BLaER1 (cell line): ENCODE data around the gene IL1R2.

Experiments used
- H3K27ac ChIP-seq: shearing (Covaris generic); formaldehyde crosslinking; 2 replicates; pipeline ENCODE4 v1.8.1; 2022
- H3K27me3 ChIP-seq: shearing (Covaris generic); formaldehyde crosslinking; 2 replicates; pipeline ENCODE4 v1.8.1; 2022
- H3K36me3 ChIP-seq: shearing (Covaris generic); formaldehyde crosslinking; 2 replicates; pipeline ENCODE4 v1.8.1; 2022
- H3K4me1 ChIP-seq: shearing (Covaris generic); formaldehyde crosslinking; 2 replicates; pipeline ENCODE4 v1.8.1; 2022
- H3K4me2 ChIP-seq: shearing (Covaris generic); formaldehyde crosslinking; 2 replicates; pipeline ENCODE4 v1.8.1; 2022
- H3K4me3 ChIP-seq: shearing (Covaris generic); formaldehyde crosslinking; 2 replicates; pipeline ENCODE4 v1.8.1; 2022
- H3K9ac ChIP-seq: shearing (Covaris generic); formaldehyde crosslinking; 2 replicates; pipeline ENCODE4 v1.8.1; 2022
- H3K9me3 ChIP-seq: shearing (Covaris generic); formaldehyde crosslinking; 2 replicates; pipeline ENCODE4 v1.8.1; 2022
- H4K20me1 ChIP-seq: shearing (Covaris generic); formaldehyde crosslinking; 2 replicates; pipeline ENCODE4 v1.8.1; 2022
- Cebpa-rat ChIP-seq: shearing (Covaris generic); IDR thresholded peaks from 2 replicates; pipeline ENCODE4 v1.8.1; 2022

The IL1R2 gene

DNA sequence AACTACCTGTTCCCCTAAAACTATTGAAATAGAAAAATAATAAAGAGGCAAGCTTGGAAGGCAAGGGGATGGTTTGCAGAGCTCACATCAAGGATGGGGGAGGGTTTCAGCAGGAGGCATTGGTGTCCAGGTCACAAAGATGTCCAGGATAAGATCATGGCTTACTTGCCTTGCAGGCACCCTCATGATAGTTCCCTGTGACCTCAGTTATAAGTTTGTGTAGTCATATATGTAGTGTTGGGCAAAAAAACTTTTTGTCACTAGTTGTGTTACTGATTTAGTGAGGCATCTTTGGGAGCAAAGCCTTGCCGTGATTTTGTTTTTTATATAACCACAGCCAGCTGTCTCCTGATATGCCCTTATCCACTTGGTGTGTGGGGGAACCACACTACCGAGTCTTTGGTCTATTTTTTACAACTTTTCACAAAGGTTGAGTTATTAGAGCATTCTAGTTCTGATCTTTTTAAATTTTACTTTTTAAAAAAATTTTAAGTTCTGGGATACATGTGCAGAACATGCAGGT lies 53.3 kb downstream of the IL1R2 start:
- H3K4me2 ChIP-seq, result no peak overlapping the region
- H3K36me3 ChIP-seq, result no peaks in the 10 kb centered on the region

DNA sequence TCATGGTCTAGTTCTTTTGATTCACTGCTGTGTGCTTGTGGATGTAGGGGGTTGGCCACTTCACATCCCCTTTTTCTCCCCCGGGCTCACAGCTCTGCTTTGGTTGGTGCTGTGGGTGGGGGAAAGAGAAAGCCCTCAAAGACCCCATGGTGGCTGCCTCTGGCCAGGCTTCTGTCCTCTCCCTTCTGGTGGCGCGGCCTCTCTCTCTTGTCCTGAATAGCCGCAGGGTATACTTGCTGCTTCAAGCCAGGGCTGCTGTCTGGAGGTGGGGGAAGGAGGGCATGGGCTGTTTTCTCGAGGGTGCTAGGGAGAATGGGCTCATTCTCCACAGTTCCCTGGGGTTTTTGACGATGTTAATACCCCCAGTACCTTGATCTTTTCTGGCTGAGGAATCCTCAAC lies 53.9 kb downstream of the IL1R2 start:
- no peak for TF ChIP-seq Cebpa-rat
- Histone ChIP-seq H3K4me2 (no peak overlapping the region), H3K27ac (no peak overlapping the region), H3K9me3 (peaks cover 8% of the 10 kb centered on the region; the same call in 1 of the 2 replicates), H3K27me3 (0 out of 2 replicates have a peak, but pooled peaks cover 4% of the 10 kb centered on the region), H3K9ac (no peak overlapping the region), H3K4me3 (no peak overlapping the region), H3K36me3 (no peaks in the 10 kb centered on the region), H4K20me1 (no peaks in the 10 kb centered on the region), H3K4me1 (no peaks in the 10 kb centered on the region)

More for the DNA sequence above, 53.3 kb downstream of the IL1R2 start:
- H3K27ac ChIP-seq, result no peak overlapping the region
- no peak overlapping the region for H3K9ac ChIP-seq
- H3K4me1 ChIP-seq, result no peaks in the 10 kb centered on the region
- H4K20me1 ChIP-seq, result no peaks in the 10 kb centered on the region
- TF ChIP-seq Cebpa-rat, result no peak
- H3K4me3 ChIP-seq, result no peak overlapping the region
- 0 out of 2 replicates have a peak, but pooled peaks cover 4% of the 10 kb centered on the region for H3K27me3 ChIP-seq
- H3K9me3 ChIP-seq, result peaks cover 8% of the 10 kb centered on the region; the same call in 1 of the 2 replicates

DNA sequence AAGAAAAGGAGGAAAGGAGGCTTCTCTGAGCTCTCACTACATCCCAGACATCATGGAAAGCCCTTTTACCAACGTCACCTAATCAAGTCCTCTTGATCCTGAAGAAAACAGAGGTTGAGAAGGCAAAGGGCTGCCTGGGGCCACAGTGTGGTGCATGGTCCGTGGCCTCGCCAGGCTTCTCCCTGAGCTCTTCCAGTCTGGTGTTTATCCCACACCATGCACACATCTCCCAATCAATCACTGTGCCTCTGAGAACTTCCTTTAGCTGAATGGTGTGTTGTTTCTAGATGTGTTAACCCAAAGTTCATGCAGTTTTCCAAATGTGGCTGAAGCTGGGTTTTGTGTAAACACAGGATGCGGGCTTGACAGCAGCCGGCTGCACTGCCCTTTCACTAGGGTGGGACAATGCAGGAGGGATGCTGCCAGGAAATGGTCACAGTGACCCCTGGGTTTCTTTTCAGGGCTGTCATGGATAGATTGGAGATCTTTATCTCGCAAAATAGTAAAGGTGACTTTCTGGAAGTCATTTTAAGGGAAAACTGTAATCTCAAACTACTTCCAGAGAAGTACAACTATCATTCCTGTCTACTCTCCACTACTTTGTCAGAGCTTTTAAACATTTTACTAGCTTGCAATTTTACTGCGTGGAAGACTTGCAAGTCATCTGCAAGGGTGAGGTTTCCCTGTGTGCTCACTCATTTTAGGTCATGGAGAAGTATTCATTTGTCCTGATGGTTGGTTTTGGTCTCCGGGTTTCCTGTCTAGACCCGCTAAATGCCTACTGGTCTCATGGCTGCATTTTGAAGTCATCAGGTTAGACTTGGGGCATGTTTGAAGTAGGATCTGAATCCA lies 54.6 kb downstream of the IL1R2 start:
- no peaks in the 10 kb centered on the region for H3K4me1 ChIP-seq
- TF ChIP-seq Cebpa-rat, result no peak
- H3K27me3 ChIP-seq, result 0 out of 2 replicates have a peak, but pooled peaks cover 4% of the 10 kb centered on the region
- no peaks in the 10 kb centered on the region for H3K36me3 ChIP-seq
- no peak overlapping the region for H3K4me3 ChIP-seq
- no peak overlapping the region for H3K9ac ChIP-seq
- H4K20me1 ChIP-seq, result no peaks in the 10 kb centered on the region
- H3K4me2 ChIP-seq, result no peak overlapping the region
- H3K27ac ChIP-seq, result no peak overlapping the region
- H3K9me3 ChIP-seq, result peaks cover 8% of the 10 kb centered on the region; the same call in 1 of the 2 replicates

DNA sequence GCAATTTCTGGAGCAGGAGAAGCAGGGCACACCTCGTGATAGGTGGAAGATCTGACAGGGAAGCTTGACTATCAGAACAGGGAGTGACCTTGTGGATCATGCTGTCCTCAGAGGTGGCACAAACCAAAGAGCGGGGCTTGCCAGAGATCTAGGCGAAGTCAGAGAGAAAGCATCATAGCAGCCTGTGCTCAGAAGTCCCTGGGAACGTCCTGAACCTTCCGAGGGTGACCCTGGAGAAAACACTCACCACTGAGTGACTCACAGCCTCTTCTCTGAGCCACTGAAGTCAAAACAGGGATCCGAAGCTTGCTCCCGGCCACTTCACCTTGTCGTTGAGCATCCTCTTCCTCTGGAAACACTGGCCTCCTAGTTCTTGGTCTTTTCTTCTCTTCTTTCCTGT lies 56.7 kb downstream of the IL1R2 start:
- Histone ChIP-seq H3K9me3 (peaks cover 8% of the 10 kb centered on the region; the same call in 1 of the 2 replicates), H3K27me3 (0 out of 2 replicates have a peak, but pooled peaks cover 4% of the 10 kb centered on the region), H3K9ac (no peak overlapping the region), H3K36me3 (no peaks in the 10 kb centered on the region), H3K4me3 (no peak overlapping the region), H3K4me1 (no peaks in the 10 kb centered on the region), H4K20me1 (no peaks in the 10 kb centered on the region), H3K27ac (no peak overlapping the region), H3K4me2 (no peak overlapping the region)
- no peak for TF ChIP-seq Cebpa-rat

DNA sequence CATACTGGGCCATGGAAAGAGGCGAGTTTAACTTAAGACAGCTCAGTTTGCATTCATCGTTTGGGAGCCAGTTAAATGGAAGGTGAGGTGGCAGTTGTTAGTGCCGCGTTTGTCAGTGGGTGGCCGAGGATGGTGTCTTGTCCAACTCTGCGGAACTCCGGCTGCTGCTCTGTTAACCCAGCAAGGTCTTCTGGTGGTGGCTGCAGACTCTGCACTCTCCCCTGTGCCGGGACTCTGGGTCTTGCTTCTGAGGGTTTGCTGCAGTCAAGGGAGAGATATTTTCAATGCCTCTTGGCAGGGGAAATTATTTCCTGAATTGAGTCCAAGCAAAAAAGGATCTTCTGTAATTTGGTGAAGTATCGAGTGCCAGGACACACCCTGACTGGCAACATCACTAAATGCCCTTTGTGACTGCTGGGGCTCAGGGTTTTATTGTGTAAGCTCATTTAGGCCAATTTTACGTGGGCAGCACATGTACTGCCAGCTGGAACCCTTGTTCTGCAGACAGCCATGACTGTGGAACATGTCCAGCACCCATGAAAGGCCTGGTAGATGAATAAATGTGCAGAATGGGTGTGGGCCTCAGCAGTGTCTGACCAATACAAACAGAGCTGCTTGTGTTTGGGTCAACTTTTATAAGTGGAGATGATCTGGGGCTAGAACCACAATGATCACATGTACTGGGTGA lies 58.1 kb downstream of the IL1R2 start:
- no peak for TF ChIP-seq Cebpa-rat
- H3K4me2 ChIP-seq, result no peak overlapping the region

DNA sequence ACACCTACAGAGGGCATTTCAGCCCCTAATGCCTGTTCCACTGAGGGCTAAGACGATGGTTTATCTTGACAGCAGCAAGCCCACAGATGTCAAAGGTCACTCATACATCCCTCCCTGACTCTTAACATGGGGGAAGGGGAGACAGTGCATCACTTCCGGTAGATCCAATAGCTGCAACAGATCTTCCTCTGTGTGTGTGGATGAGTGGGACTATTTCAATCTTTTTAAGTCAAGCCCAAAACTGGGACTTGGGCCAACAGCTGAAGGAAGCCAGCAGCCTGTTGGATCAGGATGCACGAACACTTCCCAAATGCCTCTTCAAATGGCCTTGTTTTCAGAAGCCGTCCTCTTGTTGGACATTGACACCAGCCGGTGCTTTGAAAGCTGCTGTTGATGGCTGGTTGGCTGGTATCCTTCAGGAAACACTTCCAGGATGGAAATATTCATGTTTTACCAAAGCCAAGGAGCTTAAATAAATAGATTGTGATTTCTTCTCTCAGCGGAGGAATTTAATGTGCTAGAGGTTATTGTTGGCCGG lies 59.2 kb downstream of the IL1R2 start:
- Histone ChIP-seq H3K9ac (no peak overlapping the region), H3K36me3 (no peaks in the 10 kb centered on the region), H3K9me3 (peaks cover 4% of the 10 kb centered on the region; the same call in 1 of the 2 replicates), H3K27ac (no peak overlapping the region), H3K4me3 (no peak overlapping the region), H4K20me1 (no peaks in the 10 kb centered on the region), H3K4me1 (no peaks in the 10 kb centered on the region), H3K4me2 (no peak overlapping the region), H3K27me3 (0 out of 2 replicates have a peak, but pooled peaks cover 4% of the 10 kb centered on the region)
- no peak for TF ChIP-seq Cebpa-rat

More for the DNA sequence above, 58.1 kb downstream of the IL1R2 start:
- no peak overlapping the region for H3K9ac ChIP-seq
- no peak overlapping the region for H3K27ac ChIP-seq
- H3K36me3 ChIP-seq, result no peaks in the 10 kb centered on the region
- no peak overlapping the region for H3K4me3 ChIP-seq
- H3K27me3 ChIP-seq, result 0 out of 2 replicates have a peak, but pooled peaks cover 4% of the 10 kb centered on the region
- H4K20me1 ChIP-seq, result no peaks in the 10 kb centered on the region
- no peaks in the 10 kb centered on the region for H3K4me1 ChIP-seq
- peaks cover 8% of the 10 kb centered on the region; the same call in 1 of the 2 replicates for H3K9me3 ChIP-seq

DNA sequence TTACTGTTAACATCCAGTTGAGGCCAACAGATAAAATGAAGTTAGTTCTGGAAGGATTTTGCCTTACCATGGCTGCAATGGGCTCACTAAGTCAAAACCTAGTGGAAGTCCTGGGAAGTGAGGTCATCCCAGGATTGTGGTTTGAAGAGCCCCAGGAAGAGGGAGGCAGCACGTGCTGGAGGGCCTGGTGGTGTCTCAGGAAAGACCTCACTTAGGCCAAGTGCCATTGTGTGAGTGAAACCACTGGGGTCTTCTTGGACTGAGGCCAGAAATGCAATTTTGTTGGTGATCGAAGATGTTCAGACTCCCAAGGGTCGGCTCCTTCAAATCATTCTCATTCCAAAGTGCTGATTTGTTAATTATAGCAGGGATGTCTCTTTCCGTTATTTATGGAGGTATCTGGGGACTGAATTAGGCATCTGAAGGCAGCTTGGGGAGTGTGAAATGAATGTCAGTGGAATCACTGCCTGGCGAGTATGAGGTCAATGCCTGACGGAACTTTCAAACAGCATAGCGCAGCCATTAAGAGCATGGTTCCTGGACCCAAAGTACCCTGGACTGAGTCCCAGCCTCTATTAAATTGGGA lies 60.0 kb downstream of the IL1R2 start:
- no peak overlapping the region for H3K4me2 ChIP-seq
- H3K9me3 ChIP-seq, result no peaks in the 10 kb centered on the region
- TF ChIP-seq Cebpa-rat, result no peak
- H3K27me3 ChIP-seq, result no peaks in the 10 kb centered on the region
- H3K4me3 ChIP-seq, result no peak overlapping the region
- no peak overlapping the region for H3K9ac ChIP-seq
- no peaks in the 10 kb centered on the region for H3K36me3 ChIP-seq
- no peaks in the 10 kb centered on the region for H4K20me1 ChIP-seq
- no peaks in the 10 kb centered on the region for H3K4me1 ChIP-seq
- H3K27ac ChIP-seq, result no peak overlapping the region

DNA sequence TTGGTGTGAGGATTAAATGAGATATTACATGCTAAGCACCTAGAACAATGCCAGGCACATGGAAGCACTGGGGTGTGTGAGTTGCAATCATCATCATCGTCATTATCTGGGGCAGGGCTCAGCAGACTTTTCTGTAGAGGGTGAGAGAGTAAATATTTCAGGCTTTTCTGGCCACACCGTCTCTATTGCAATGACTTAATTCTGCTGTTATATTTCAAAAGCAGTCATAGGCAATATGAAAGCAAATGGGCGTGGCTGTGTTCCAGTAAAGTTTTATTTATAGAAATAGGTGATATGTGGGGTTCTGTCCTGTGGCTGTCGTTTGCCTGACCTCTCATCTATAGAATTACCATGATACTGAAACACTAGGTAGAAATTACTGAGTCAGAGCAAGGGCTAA lies 60.6 kb downstream of the IL1R2 start:
- no peak overlapping the region for H3K27ac ChIP-seq
- H3K4me2 ChIP-seq, result no peak overlapping the region
- H3K9ac ChIP-seq, result no peak overlapping the region
- H3K27me3 ChIP-seq, result no peaks in the 10 kb centered on the region
- no peak for TF ChIP-seq Cebpa-rat
- no peaks in the 10 kb centered on the region for H4K20me1 ChIP-seq
- H3K4me3 ChIP-seq, result no peak overlapping the region
- no peaks in the 10 kb centered on the region for H3K9me3 ChIP-seq
- H3K4me1 ChIP-seq, result no peaks in the 10 kb centered on the region
- H3K36me3 ChIP-seq, result no peaks in the 10 kb centered on the region

DNA sequence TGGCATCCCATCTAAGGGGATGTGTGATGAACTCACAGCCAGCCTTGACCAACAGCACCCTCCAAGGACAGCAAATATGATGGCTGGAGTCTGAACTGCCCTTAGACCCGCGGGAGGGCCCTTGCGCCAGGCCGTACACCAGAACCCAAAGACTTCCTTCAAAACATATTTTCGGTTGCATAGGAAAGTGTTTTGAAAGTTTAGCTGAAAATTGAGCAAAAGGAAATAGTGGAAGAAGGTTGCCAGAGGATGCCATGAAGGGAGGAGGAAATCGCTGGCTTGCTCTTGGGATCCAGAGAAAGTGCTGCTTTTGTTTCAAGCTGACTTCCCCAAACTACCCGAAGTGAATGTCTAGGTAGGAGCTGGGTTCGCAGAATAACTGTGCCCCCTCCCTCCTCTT lies 61.3 kb downstream of the IL1R2 start:
- no peaks in the 10 kb centered on the region for H3K27me3 ChIP-seq
- H4K20me1 ChIP-seq, result no peaks in the 10 kb centered on the region
- H3K36me3 ChIP-seq, result no peaks in the 10 kb centered on the region
- no peak overlapping the region for H3K4me2 ChIP-seq
- H3K9me3 ChIP-seq, result no peaks in the 10 kb centered on the region
- no peak overlapping the region for H3K4me3 ChIP-seq
- TF ChIP-seq Cebpa-rat, result no peak
- no peak overlapping the region for H3K9ac ChIP-seq
- no peak overlapping the region for H3K27ac ChIP-seq
- H3K4me1 ChIP-seq, result no peaks in the 10 kb centered on the region
